Superior temporal gyrus (tissue), 1 donor: ENCODE measurements around the gene PTPRT.

ENCODE experiments used
- DNase-seq: peaks from one replicate; pipeline ENCODE4 v3.0.0-alpha.2; 2016; ENCODE audit errors: extremely low spot score

PTPRT gene

DNA sequence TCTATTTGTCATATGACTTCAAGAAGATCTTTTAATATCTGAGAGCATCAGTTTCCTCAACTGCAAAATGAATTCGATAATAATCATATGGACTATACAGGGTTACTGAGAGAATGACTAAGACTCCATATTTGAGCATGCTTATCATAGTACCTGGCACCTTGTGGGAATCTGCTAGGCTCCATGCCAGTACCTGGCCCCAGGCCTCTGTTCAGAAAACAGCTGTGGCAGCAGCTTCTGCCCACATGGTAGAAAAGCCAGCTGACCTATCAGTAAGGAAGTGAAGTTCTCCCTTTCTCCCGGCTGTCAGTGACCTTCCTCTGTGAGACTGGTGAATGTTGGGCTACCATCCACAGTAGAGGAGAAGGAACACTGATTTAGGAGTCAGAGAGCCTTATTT is 996.6 kb downstream of the PTPRT start:
- no peak for DNase-seq

DNA sequence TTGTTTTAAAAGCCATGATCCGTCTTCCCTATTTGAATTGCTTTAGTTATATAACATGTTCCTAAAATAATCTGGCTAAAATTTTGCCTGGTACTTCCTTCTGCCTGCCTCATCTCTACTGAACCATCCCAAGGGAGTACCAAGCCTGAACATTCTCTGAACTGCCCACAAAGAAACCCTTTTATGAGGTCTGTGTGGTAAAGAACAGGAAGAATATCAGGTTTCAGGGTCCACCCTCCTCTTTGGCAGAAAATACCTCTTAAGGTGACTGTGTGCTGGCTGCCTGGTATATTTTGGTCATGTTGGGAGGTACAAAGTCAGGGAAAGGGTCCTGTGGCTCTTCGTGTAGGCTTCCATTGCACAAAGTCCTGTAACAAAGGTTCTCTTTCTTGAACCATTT is 997.4 kb downstream of the PTPRT start:
- DNase-seq = no peak

DNA sequence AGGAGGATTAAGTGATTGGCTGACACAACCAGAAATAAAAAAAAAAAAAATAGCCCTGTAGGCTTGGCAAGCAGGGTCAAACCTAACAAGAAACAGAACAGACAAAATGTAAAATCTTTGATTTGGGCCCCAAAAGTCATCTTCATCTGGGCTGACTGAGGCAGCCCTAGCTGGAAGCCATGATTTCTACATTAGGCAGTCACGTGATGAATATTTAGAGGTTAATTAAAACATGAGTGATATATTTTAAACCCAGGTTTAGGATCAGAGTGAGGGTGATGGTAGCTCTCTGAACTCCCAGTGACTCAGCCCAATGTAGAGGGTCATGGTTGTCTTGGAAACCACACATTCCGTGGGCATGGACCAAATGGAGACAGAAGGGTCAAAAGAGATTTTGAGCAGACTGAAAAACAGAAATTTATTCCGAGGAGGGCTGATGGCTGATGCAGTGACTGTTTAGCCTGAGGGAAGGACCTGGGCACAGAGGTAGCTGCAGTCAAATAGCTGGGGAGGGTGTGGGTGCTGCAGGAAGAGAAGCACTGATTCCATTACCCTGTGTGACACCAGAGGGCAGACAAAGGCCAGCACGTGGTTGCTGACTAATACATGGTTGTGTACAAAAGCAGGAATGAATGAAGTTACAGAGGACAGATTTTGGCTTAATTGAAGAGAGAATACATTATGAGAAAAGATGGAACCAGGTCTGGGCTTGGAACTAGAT is 998.4 kb downstream of the PTPRT start:
- no peak for DNase-seq

DNA sequence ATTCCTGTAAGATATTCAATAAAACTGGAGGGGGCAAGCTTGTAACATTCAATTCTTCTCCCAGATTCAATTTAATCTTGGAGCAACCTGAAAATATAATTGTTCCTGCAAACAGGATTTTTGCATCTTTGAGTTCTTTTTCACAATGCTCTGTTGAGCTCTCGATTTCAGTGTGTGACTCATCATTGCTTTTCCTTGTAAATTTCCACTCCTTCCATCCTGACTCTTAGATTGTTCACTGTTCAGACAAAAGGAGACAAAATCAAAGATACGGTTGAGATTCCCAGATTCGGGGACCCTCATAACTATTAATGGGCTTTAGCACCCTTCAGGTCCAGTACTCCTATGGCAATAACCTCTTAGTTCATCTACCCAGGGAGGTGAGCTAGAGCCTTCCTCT is 999.6 kb downstream of the PTPRT start:
- DNase-seq = peak; percentile 68

DNA sequence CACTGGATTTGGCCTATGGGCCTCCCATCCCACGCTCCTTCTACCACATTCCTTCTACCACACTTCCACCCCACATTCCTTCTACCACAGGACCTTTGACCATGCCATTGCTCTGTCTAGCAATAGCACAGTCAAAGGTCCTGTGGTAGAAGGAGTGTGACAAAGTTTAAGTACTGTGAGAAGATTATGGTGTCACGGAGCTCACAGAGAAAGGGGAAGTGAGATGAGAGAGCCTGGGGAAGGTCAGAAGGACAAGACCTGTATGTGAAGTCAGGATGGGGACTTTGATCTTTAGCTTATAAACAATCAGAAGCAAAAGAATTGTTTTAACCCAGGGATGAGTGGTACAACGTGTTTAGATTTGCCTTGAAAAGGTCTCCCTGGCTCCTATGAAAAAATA is 1003.4 kb downstream of the PTPRT start:
- no peak for DNase-seq

DNA sequence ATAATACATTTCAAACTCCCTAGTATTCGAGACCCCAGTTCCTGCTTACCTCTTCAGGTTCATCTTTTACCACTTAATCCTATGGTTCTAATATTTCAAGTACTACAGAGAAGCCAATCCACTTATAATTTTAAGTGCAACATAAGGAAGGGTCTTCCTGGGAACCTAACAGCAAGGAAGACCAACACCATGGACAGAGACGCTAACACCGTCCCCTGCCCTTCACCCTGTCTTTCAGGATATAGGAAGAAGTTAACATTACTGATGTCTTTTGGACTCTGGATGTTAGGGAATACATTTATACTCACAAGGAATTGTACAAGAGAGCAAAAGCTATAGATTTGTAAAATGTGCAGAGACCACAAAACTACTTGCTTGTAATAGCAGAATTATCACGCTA is 1006.6 kb downstream of the PTPRT start:
- no peak for DNase-seq

DNA sequence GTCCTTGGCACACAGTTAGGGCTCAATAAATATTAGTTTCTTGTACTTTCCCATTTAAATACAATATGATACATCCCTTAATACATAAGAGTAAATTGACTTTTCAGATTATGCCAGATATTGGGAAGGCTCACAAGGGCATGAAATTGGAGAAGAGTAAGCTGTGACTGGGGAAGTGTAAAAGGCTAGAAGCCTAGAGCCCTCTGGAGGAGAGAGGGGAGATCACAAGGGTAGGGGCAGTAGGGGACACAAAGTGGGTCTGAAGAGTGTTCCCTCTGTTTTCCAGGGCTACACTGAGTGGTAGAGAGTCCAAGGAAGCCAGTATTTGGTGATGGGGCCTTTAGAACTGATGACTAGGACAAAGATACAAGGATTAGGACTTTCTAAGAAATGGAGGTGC is 1008.6 kb downstream of the PTPRT start:
- DNase-seq = no peak

DNA sequence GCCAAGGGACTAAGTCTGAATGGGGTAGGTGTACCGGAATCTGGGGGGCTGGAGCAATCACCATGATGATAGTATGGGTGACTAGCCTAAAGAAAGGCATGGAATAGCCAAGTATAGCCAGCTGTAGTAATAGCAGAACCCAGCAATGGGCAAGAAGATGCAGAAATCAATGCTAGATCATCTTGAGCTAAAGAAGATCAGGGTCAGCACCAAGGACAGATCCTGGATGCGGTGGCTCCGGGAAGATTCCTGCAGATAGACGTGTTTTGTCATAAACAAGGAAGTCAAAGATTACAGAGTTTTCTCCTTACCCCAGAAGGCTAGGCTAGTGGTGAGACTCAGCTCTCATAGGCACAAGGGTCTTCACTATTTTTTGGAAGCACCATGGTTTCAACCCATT is 1009.9 kb downstream of the PTPRT start:
- no peak for DNase-seq

DNA sequence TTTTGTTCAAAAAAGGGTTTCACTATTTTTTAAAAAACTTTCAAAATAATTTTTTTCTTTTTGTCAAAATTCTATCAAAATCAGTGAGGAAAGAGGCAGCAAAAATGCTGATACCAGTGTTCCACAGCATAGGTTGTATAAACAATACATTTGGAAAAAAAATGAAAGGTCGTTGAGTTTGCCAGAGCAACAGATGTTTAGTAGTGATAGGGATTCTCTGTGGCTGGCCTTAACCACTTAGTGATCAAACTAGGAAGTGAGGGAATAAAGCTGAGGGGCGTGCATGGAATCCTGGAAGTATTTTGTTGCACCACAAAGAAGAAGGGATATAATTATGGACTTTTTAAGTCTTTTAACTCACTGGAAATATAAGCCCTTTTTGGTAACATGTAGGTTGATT is 1016.3 kb downstream of the PTPRT start:
- no peak for DNase-seq

DNA sequence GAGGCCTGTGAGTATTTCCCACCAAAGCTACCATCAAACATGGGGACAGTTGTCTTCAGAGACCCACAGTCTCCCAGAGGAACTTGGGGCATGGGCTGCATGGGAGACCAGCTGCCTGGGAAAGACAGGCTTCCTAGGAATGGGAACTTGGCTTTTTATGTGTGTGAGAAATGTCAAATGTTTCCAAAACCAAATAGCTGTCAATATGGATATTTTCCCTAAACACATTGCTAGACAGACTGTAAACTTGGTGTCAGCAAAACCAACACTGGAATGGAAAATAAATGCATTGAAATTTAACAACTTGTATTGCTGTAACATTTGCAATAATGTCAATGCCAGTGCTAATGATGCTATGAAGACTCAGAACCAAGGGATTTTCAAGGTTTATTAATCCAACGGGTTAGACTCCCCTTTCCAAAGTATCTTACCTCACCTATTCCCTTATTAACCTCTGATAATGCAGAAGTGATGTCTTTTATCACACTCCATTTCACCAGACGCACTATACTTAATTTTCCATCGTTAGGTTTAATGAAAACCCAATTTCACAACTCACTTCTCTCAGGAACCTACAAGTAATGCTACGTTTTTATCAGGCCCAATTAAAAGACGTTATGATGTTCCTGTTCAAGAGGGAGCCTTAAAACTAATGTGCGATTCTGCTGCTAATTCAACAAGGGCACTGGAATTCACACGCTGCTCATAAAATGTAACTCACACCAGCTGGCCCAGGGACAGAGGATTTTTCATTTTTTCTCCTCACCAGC is 1025.4 kb downstream of the PTPRT start:
- DNase-seq = no peak

DNA sequence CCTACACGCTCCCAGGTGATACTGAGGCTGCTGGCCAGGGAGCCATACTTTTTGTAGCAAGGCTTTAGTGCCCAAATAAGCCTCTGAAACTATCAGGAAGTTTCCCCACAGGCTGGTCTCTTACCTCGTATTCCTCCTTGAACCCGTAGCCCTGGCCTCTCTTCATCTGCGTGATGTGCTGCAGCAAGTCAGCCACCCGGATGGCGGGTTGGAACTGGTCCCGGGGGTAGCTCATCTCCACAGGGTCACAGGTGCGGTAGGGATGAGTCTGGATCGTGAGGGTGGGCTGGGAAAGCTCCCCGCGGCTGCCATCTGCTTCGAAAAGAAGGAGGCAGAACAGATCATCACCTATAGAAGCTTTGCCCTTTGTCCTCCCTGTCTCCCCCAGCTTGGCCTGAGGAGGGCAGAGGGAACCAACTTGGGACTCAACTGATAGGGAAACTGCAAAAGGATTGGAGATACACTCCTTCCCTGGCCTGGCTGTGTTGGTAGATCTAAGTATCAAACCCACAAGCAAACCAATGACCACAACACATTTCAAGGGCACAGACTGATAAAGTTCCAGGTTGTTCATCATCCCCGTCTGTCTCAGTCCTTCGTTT is 1028.4 kb downstream of the PTPRT start:
- no peak for DNase-seq

DNA sequence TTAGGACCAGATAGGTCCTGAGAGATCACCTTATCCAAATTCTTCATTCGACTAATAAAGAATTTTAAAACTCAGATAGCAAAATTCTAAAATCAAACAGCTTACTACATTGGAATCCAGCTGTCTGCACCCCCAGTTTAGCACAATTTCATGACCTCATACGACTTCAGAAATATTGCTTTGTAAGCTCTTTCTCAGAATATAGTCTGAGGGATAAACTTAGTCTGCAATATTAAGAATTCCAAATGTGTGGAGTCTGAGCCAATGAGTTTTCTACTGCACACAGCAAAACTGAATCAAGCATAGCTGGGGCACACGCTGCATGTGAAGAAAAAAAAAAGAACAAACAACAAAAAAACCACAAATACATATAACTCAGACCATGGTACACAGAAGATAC is 1029.9 kb downstream of the PTPRT start:
- DNase-seq = no peak

DNA sequence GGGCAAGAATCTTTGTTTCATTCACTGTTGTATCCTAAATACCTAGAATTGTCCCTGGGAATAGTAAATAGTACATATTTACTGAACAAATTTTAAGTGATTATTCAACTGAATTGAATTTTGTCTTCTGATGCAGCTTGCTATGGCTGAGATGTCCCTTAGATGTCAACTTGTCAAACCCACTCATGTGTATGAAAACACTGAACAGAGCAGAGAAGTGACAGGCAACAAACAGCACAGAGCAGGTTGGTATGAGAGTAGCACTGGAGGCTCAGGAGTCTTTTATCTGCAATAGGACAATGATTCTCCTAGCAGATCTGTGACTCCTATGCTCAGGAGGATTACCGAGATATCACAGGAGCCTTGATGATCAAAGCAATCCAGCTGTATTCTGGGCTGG is 1031.4 kb downstream of the PTPRT start:
- DNase-seq = no peak

DNA sequence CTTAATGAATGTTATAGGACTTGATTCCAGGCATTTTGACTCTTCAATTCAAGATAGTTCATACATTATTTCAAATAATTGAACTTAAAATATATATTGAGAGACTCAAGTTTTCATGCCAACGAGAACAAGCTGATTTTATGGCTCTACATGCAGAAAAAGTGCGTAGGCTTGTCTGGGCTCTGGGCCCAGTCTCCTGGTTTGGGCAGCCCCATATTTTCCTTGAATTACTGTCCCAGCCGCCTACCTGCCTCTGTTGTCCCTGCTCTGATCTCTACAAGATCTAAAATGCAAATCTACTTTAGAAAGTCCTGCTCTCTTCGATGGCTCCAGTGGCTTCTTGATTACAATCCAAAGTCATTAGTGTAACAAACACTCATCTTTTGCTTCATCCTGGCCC is 1034.1 kb downstream of the PTPRT start:
- peak; percentile 52 for DNase-seq

DNA sequence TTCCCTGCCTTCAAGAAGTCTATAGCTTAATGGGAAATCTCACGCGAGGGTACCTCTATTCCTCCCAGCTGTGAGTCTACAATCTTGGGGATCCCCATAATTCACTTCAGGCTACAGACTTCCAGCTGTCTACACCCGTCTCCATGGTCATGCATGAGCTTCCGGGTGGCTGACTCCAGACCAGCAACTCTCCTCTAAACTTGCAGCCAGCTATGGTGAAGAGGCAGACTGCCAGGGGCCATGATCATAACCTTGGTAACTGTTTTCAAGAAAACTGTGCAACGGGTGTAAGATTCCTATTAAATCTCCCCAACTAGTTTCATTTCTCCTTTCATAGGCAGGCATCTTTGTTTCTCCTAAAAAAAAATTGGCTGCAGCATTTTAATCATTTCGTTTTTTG is 1037.1 kb downstream of the PTPRT start:
- no peak for DNase-seq

DNA sequence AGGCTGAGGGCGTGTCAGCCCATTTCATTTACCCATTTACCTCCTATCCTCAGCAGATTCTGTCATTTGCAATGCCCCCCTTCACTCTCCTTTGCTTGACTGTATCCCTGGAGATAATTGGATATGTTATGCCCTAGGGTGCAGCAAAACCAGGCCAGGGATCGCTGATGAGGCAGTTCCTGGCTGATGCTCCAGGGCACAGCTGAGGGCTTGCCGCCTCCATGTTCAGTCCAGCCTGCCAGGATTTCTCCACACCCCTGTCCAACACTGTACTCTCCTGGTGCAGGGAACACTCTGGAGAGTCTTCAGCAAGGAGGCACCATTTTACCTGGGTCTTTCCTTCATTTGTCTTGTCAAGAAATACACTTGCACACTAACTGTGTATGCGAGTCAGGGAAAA is 1039.5 kb downstream of the PTPRT start:
- no peak for DNase-seq

DNA sequence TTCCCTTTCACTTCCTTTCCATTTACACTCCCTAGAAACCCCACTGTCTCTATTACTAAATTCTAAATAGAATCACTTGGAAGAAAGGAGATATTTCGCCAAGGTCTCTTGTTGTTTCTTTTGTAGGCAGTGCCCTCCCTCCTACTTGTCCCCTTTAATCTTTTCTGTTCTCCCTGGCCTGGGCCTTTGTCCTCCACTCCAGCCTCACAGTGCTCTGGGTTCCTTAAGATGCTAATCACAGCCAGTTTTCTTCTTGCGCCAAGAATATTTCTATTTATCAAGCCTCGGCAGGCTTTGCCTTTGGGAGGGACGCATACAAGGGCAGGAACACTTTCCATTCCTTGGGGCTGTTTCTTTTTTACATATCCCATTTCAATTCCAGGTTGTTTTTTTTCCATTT is 1051.0 kb downstream of the PTPRT start:
- DNase-seq = no peak

DNA sequence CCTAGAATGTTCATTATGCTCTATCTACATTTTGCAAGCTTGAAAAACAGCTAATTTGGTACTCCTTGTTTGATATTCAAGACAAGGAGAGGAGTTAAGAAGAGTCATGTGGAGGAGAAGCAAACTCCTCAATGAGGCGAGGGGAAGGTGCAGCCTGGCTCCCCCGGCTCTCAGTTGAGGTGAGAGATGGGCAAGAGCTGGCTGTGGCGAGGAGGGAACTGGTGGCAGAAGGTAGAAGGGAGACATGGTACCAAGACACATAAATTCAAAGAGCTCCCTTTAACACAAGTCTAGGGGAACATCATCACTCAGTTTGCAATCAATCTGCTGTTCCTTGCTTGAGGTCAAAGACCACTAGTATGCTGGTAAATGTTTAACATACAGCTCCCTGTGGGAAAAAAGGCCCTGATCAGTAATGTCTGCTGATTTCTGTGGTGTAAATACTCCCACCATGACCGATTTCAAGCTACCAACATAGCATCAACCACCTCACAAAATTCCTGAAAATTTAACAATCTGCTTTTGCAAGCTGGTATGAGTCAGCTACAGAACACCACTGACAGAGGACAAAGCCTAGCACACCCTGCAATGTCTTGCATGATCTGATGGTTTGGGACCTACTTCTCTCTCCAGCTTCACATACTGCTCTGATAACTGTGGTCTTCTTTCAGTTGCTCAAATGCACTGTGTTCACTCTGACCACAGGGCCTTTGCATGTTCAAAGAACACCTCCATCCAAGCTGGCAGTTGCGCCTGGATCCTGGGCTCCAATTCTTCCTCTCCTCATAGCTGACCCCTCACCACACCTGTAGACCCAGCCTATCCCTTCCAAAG is 1055.2 kb downstream of the PTPRT start:
- DNase-seq = no peak

DNA sequence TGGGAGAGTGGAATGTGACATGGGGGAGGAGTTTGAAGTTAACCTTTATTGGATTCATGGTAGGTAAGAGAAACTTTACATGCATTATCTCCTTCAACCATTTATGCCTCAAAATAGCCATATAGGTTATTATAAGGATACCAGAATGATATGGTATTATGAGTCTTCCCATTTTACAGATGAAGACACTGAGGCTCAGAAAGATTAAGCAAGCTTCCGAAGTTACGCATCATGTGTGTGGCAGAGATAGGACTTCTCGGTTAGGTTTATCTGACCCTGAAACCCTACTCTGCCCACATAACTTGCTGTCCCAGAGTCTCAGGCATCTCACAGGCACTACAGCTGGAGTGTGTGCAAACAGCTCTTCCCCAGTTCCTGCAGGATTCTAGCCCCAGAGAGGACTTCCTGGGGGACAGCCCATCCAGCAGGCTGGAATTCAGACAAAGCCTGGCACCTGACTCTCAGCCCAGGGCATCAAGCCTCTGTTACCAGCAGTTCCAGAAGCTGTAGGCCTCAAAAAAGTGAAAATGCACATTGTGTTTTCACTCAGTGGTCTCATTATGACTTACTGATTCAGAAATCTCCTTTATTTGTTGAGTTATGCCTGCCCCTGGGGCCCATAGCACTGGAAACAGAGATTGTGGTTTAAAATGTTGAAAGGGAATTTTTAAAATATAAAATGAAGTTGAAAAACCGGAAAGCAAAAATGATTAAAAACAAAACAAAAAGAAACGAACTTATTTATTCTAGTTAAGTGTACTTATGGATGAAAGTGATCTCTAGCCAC is 1058.7 kb downstream of the PTPRT start:
- DNase-seq = no peak

DNA sequence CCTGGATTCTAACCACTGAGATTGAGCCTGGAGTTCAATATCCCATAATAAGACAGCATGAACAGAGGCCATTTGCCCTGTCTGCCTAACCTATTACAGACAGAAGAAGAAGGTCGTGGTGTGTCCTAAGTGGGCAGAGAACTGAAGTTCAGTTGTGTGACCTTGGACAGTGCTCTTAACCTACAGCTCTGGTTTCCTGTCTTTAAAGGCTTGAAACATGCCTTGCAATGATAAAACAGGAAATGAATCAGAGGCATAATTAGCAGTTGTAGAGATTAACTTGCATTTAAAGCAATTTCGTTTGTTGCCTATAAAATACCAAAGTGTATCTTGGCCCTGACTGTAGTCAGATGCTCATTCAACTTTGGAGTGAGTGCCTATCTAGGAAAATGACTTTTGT is 1064.3 kb downstream of the PTPRT start:
- DNase-seq = no peak

DNA sequence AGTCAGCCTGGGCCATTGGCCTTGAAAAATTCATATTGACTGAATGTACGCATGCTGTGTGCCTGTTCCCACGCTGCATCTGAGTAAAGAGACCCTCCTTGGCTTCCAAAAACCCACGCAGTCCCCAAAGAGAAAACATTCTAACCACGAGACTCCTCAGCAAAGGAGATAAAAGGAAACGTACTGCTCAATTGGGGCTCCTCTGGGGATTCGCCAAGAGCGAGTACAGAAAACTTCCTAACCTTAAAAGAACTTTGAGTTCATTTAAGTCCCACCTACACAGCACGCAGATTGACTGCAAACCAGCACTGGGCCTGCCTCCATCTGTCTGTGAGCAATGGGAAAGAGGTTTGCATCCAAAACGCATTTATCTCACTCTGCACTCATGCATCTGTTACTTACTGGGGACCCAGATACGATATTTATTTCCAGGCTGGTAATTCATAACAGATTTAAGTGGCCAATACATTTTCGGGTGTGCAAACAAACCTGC is 1065.7 kb downstream of the PTPRT start:
- peak; percentile 38 for DNase-seq
